GM18505 (cell line): ENCODE measurements around the gene WBP2.
A peak's percentile ranks its signal among the peaks of the same experiment; 100 is the strongest.

ENCODE experiments used
- ATAC-seq: cut with Tn5 transposase; IDR thresholded peaks from one replicate; pipeline ENCODE4 v1.9.1; 2021; ENCODE audit not compliant: unreplicated experiment
- POLR2A ChIP-seq: IDR thresholded peaks from 4 replicates; pipeline ENCODE4 v1.6.1; 2011; ENCODE audit warnings: borderline replicate concordance; ENCODE audit not compliant: insufficient read depth, insufficient read length; ENCODE audit errors: extremely low read depth

The WBP2 gene

GRCh38 chr17:75825748-75826370 lies 29.3 kb downstream of the WBP2 start:
- peak; percentile 19 for TF ChIP-seq POLR2A
- no peak for ATAC-seq

- no peak for TF ChIP-seq POLR2A
- ATAC-seq = no peak
Observed at GRCh38 chr17:75825149-75825552, 30.0 kb downstream of the WBP2 start.

GRCh38 chr17:75824666-75825065 lies 30.5 kb downstream of the WBP2 start:
- ATAC-seq = no peak
- no peak for TF ChIP-seq POLR2A

- ATAC-seq = no peak
- TF ChIP-seq POLR2A = no peak
Observed at GRCh38 chr17:75824050-75824552, 31.0 kb downstream of the WBP2 start.

GRCh38 chr17:75823257-75824041 lies 31.7 kb downstream of the WBP2 start:
- no peak for ATAC-seq
- TF ChIP-seq POLR2A = peak; percentile 4

GRCh38 chr17:75822800-75823166 lies 32.4 kb downstream of the WBP2 start:
- TF ChIP-seq POLR2A = no peak
- no peak for ATAC-seq

GRCh38 chr17:75822119-75822799 lies 32.9 kb downstream of the WBP2 start:
- ATAC-seq = no peak
- TF ChIP-seq POLR2A = no peak

GRCh38 chr17:75821552-75821951 lies 33.6 kb downstream of the WBP2 start:
- ATAC-seq = no peak
- TF ChIP-seq POLR2A = no peak

- no peak for ATAC-seq
- TF ChIP-seq POLR2A = no peak
Observed at GRCh38 chr17:75820094-75821080, 34.7 kb downstream of the WBP2 start.

- no peak for ATAC-seq
- TF ChIP-seq POLR2A = no peak
Observed at GRCh38 chr17:75819678-75820077, 35.5 kb downstream of the WBP2 start.

- TF ChIP-seq POLR2A = no peak
- ATAC-seq = no peak
Observed at GRCh38 chr17:75819116-75819515, 36.0 kb downstream of the WBP2 start.

- no peak for ATAC-seq
- no peak for TF ChIP-seq POLR2A
Observed at GRCh38 chr17:75818326-75818885, 36.7 kb downstream of the WBP2 start.
